Putamen (tissue), 1 donor: Measurements from ENCODE around the gene WWOX.

ENCODE experiments used
- DNase-seq: peaks from one replicate; pipeline ENCODE4 v3.0.0-alpha.2; 2016; ENCODE audit warnings: low spot score

The WWOX gene

GRCh38 chr16:78955206-78955605 is 855.8 kb downstream of the WWOX start:
- no peak for DNase-seq

GRCh38 chr16:78956859-78957258 is 857.4 kb downstream of the WWOX start:
- DNase-seq, result no peak

- DNase-seq, result no peak
These were observed 858.1 kb downstream of the WWOX start for GRCh38 chr16:78957317-78958100.

GRCh38 chr16:78961464-78961863 is 862.0 kb downstream of the WWOX start:
- no peak for DNase-seq

- DNase-seq, result no peak
These were observed 863.0 kb downstream of the WWOX start for GRCh38 chr16:78962457-78962929.

GRCh38 chr16:78967948-78968347 is 868.5 kb downstream of the WWOX start:
- no peak for DNase-seq

- no peak for DNase-seq
These were observed 870.3 kb downstream of the WWOX start for GRCh38 chr16:78969721-78970120.

- no peak for DNase-seq
These were observed 871.2 kb downstream of the WWOX start for GRCh38 chr16:78970650-78971049.

- no peak for DNase-seq
These were observed 872.6 kb downstream of the WWOX start for GRCh38 chr16:78972006-78972405.

- DNase-seq, result no peak
These were observed 873.5 kb downstream of the WWOX start for GRCh38 chr16:78972986-78973385.

GRCh38 chr16:78976212-78976611 is 876.8 kb downstream of the WWOX start:
- no peak for DNase-seq

GRCh38 chr16:78980825-78981224 is 881.4 kb downstream of the WWOX start:
- DNase-seq, result no peak

- no peak for DNase-seq
These were observed 882.8 kb downstream of the WWOX start for GRCh38 chr16:78982096-78982744.

GRCh38 chr16:78984324-78984723 is 884.9 kb downstream of the WWOX start:
- DNase-seq, result no peak

- no peak for DNase-seq
These were observed 885.5 kb downstream of the WWOX start for GRCh38 chr16:78984887-78985464.

- DNase-seq, result no peak
These were observed 886.5 kb downstream of the WWOX start for GRCh38 chr16:78985716-78986605.

- DNase-seq, result no peak
These were observed 888.2 kb downstream of the WWOX start for GRCh38 chr16:78987666-78988065.

- DNase-seq, result no peak
These were observed 889.0 kb downstream of the WWOX start for GRCh38 chr16:78988361-78988969.

- peak; percentile 30 for DNase-seq
These were observed 890.9 kb downstream of the WWOX start for GRCh38 chr16:78990309-78990701.

GRCh38 chr16:78992001-78992400 is 892.5 kb downstream of the WWOX start:
- DNase-seq, result no peak

- DNase-seq, result no peak
These were observed 893.9 kb downstream of the WWOX start for GRCh38 chr16:78993346-78993745.
